Measurements from ENCODE around the gene PROSER1. TPM values are rescaled to one million over a fixed set of nuclear protein-coding genes. Genes with fewer than 3 reads are reported as not detected.
"Not testable (repeated sequence)": the region's sequence is repeated elsewhere in the genome, so short reads cannot be mapped to it uniquely, and the experiment has no call there.

PROSER1 gene
- 10 to 100 TPM; 14.8 to 19.8 TPM for total RNA-seq
- long read RNA-seq, donor 1, partial matches to known transcripts = 1 of 1 reads
- long read RNA-seq, donor 1, other reads (novel, unspliced or antisense) = 0 of 1 reads
- long read RNA-seq, donor 2, partial matches to known transcripts = 5 of 5 reads
- long read RNA-seq, donor 2, other reads (novel, unspliced or antisense) = 0 of 5 reads

- peak; percentile 98 for DNase-seq (ENCODE audit: low spot score)
- intact Hi-C loops (cut with DNase I) = no loop called here
These were observed at the start of gene PROSER1, which contains the start of gene NHLRC3 for GRCh38 chr13:39037880-39038568. Gene PROSER1 (minus strand): TSS chr13:39038089. CDS start chr13:39037242, 847 bp downstream. Gene NHLRC3 (plus strand): TSS chr13:39038456. CDS start chr13:39038640, 184 bp downstream.

GRCh38 chr13:39086251-39086945 lies 48.5 kb upstream of the PROSER1 start:
- intact Hi-C loops (cut with DNase I) = not testable (repeated sequence)

GRCh38 chr13:39073983-39074382 lies 36.1 kb upstream of the PROSER1 start:
- intact Hi-C loops (cut with DNase I) = no loop called here
- DNase-seq (ENCODE audit: low spot score) = no peak

More at GRCh38 chr13:39086251-39086945, 48.5 kb upstream of the PROSER1 start:
- DNase-seq (ENCODE audit: low spot score) = not testable (repeated sequence)

- intact Hi-C loops (cut with DNase I) = no loop called here
- DNase-seq (ENCODE audit: low spot score) = no peak
These were observed 35.0 kb upstream of the PROSER1 start for GRCh38 chr13:39072842-39073241.

GRCh38 chr13:39062004-39062403 lies 24.1 kb upstream of the PROSER1 start:
- intact Hi-C loops (cut with DNase I) = no loop called here
- DNase-seq (ENCODE audit: low spot score) = peak; percentile 42

- no peak for DNase-seq (ENCODE audit: low spot score)
- intact Hi-C loops (cut with DNase I) = loop anchor here in 1 of 2 donors (10.0 kb wide), 1 partner anchor 557 kb away; no protein-coding TSS in a partner anchor
These were observed 20.2 kb upstream of the PROSER1 start for GRCh38 chr13:39058040-39058439.

- DNase-seq (ENCODE audit: low spot score) = no peak
- intact Hi-C loops (cut with DNase I) = loop anchor here in 1 of 2 donors (10.0 kb wide), 1 partner anchor 559 kb away; no protein-coding TSS in a partner anchor
These were observed 18.1 kb upstream of the PROSER1 start for GRCh38 chr13:39056018-39056417.

GRCh38 chr13:39054112-39054511 lies 16.2 kb upstream of the PROSER1 start:
- intact Hi-C loops (cut with DNase I) = loop anchor here in 1 of 2 donors (10.0 kb wide), 1 partner anchor 561 kb away; no protein-coding TSS in a partner anchor
- no peak for DNase-seq (ENCODE audit: low spot score)

- intact Hi-C loops (cut with DNase I) = loop anchor here in 1 of 2 donors (10.0 kb wide), 1 partner anchor 562 kb away; no protein-coding TSS in a partner anchor
- no peak for DNase-seq (ENCODE audit: low spot score)
These were observed 15.1 kb upstream of the PROSER1 start for GRCh38 chr13:39052944-39053343.

GRCh38 chr13:39051157-39051556 lies 13.3 kb upstream of the PROSER1 start:
- DNase-seq (ENCODE audit: low spot score) = no peak
- intact Hi-C loops (cut with DNase I) = loop anchor here in 1 of 2 donors (10.0 kb wide), 1 partner anchor 564 kb away; no protein-coding TSS in a partner anchor

GRCh38 chr13:39049274-39049673 lies 11.4 kb upstream of the PROSER1 start:
- intact Hi-C loops (cut with DNase I) = loop anchor here in 1 of 2 donors (10.0 kb wide), 1 partner anchor 556 kb away; the partner anchor contains the start of gene LHFPL6
- DNase-seq (ENCODE audit: low spot score) = no peak

GRCh38 chr13:39048806-39049205 lies 10.9 kb upstream of the PROSER1 start:
- no peak for DNase-seq (ENCODE audit: low spot score)
- intact Hi-C loops (cut with DNase I) = loop anchor here in 1 of 2 donors (10.0 kb wide), 1 partner anchor 556 kb away; the partner anchor contains the start of gene LHFPL6

- intact Hi-C loops (cut with DNase I) = loop anchor here in 1 of 2 donors (10.0 kb wide), 1 partner anchor 557 kb away; the partner anchor contains the start of gene LHFPL6
These were observed 9.7 kb upstream of the PROSER1 start for GRCh38 chr13:39047560-39047959.

GRCh38 chr13:39044536-39044935 lies 6.6 kb upstream of the PROSER1 start:
- intact Hi-C loops (cut with DNase I) = loop anchor here in 1 of 2 donors (10.0 kb wide), 1 partner anchor 560 kb away; the partner anchor contains the start of gene LHFPL6

More at GRCh38 chr13:39047560-39047959, 9.7 kb upstream of the PROSER1 start:
- no peak for DNase-seq (ENCODE audit: low spot score)

GRCh38 chr13:39040206-39040605 lies 2.3 kb upstream of the PROSER1 start:
- intact Hi-C loops (cut with DNase I) = loop anchor here in 1 of 2 donors (10.0 kb wide), 1 partner anchor 565 kb away; the partner anchor contains the start of gene LHFPL6
- DNase-seq (ENCODE audit: low spot score) = no peak

More at GRCh38 chr13:39044536-39044935, 6.6 kb upstream of the PROSER1 start:
- DNase-seq (ENCODE audit: low spot score) = no peak

- intact Hi-C loops (cut with DNase I) = no loop called here
- no peak for DNase-seq (ENCODE audit: low spot score)
These were observed 1.2 kb upstream of the PROSER1 start for GRCh38 chr13:39039041-39039440.

GRCh38 chr13:39038569-39039030 lies 711 bp upstream of the PROSER1 start:
- intact Hi-C loops (cut with DNase I) = no loop called here
- DNase-seq (ENCODE audit: low spot score) = peak; percentile 79

GRCh38 chr13:39037410-39037879 lies 444 bp downstream of the PROSER1 start:
- intact Hi-C loops (cut with DNase I) = no loop called here
- DNase-seq (ENCODE audit: low spot score) = no peak

GRCh38 chr13:39036212-39036611 lies 1.7 kb downstream of the PROSER1 start:
- no peak for DNase-seq (ENCODE audit: low spot score)
- intact Hi-C loops (cut with DNase I) = no loop called here
